ENCODE data around the gene MLIP.

DNA sequence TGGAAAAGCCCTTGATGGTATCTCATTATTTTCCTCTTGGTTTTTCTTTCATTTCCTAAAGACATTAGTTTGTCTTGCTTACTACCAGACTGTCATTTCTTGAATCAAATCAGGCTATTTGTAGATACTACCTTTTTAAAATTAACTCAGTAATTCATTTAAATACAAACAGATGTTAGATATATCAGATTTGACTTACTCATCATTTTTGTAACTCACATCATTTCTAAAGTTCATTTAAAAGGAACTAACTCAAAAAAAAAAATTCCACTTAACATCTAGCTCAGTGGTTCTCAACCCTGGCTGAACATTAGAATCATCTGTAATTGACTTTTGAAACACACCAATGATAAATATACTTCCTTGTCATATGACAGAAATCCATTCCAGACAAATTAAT lies 148.8 kb downstream of the MLIP start:
- TF ChIP-seq, protein P1, sequence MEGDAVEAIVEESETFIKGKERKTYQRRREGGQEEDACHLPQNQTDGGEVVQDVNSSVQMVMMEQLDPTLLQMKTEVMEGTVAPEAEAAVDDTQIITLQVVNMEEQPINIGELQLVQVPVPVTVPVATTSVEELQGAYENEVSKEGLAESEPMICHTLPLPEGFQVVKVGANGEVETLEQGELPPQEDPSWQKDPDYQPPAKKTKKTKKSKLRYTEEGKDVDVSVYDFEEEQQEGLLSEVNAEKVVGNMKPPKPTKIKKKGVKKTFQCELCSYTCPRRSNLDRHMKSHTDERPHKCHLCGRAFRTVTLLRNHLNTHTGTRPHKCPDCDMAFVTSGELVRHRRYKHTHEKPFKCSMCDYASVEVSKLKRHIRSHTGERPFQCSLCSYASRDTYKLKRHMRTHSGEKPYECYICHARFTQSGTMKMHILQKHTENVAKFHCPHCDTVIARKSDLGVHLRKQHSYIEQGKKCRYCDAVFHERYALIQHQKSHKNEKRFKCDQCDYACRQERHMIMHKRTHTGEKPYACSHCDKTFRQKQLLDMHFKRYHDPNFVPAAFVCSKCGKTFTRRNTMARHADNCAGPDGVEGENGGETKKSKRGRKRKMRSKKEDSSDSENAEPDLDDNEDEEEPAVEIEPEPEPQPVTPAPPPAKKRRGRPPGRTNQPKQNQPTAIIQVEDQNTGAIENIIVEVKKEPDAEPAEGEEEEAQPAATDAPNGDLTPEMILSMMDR (IDR thresholded peaks at IDR 0.05): no peak
- no peak for TF ChIP-seq POLR2A (IDR thresholded peaks at IDR 0.05)
